GM18907 (cell line): ENCODE data around the gene ZAP70.

Source experiments
- ATAC-seq: cut with Tn5 transposase; IDR thresholded peaks from one replicate; pipeline ENCODE4 v1.9.1; 2021; ENCODE audit warnings: mild to moderate bottlenecking, moderate library complexity; ENCODE audit not compliant: unreplicated experiment

Gene ZAP70

DNA sequence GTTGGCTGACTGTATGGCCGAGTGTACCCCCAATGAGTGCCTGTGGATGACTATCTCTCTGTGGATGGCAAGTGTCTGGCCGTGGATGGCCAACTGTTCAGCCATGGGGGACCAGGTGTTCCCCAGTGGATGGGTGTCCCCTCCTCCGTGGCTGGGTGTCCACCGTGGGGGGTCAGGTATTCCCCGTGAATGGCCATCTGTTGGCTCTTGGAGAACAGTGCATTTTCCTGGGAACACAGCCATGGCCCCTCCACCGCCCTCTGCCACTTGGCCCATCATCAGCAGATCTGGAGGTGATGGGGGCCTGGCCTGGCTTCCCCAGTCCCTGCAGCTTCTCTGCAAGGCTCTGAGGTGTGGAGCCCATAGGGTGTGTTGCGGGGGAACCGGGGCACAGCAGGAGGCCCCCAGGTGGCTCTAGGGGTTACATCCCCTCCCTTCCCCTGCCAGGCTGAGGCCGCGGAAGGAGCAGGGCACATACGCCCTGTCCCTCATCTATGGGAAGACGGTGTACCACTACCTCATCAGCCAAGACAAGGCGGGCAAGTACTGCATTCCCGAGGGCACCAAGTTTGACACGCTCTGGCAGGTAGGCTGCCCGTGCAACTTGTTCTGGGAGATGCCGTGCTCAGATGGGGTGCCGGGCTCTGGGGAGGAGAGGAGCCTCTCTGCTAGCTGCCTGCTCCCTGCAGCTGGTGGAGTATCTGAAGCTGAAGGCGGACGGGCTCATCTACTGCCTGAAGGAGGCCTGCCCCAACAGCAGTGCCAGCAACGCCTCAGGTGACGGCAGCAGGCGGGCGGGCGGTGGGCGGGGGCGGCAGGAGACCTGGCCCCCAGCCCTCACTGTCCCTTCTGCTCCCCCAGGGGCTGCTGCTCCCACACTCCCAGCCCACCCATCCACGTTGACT, 19.3 kb downstream of the ZAP70 start:
- ATAC-seq, result no peak

DNA sequence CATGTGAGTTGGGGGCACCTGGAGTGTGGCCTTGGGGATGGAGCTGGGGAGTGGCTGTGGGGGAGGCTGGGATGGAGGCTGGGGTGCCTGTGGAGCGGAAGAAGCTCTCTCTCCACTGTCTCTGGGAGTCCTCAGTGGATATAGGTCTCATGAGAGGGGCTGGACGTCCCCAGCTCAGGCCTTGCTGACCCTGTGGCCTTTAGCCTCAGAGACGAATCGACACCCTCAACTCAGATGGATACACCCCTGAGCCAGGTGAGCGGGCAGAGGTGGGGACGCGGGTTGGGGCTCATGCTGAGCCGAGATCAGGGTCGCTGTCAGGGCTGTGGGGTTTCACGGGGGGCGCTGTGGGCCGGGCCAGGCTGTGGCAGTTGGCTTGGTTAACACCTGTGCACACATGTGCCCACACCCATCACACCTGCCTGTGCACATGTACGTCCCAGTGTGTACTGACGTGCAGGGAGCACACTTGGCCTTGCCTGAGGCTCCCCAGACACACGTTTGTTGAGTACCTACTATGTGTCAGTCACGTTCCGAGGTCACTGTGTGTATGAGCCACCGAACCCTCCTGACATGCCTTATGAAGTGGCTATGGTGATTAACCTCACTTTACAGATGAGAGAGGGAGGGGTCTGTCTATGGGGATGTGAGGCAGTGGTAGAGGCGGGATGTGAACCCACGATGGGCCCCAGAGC, 20.1 kb downstream of the ZAP70 start:
- no peak for ATAC-seq

DNA sequence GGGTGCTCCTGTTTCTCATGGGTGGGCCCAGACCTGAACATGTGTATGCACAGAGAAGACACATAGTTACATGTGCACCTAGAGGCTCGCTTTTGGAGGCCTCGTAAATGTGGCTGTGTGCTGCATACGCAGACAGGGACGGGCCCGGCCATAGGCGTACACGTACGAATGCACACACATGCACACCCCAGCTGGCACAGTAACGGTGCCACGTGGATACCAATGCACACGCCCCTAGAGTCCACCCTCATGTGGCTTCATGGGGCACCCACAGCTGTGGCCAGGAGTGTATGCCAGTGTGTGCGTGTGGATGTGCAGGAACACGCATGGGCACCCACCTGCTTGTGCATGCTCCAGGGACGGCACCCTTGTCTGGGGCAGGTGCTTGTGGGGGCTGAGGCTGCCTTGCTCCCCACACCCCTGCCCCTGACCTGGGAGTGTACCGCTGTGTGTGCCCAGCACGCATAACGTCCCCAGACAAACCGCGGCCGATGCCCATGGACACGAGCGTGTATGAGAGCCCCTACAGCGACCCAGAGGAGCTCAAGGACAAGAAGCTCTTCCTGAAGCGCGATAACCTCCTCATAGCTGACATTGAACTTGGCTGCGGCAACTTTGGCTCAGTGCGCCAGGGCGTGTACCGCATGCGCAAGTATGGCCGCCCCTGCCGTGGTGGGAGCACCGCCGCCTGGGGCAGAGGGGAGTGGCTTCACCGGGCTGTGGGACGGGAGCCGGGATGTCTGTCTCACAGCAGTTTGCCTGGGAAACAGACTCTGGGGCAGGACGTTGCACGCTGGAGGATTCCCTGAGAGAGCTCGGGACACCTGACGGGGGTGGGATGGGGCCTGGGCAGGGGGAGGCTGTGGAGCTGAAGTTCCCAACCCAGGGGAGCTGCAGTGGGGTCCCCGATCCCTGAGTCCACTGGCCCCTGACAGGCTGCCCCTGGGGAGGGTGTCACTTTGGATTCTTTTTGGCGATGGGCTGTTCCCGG, 21.0 kb downstream of the ZAP70 start:
- no peak for ATAC-seq

DNA sequence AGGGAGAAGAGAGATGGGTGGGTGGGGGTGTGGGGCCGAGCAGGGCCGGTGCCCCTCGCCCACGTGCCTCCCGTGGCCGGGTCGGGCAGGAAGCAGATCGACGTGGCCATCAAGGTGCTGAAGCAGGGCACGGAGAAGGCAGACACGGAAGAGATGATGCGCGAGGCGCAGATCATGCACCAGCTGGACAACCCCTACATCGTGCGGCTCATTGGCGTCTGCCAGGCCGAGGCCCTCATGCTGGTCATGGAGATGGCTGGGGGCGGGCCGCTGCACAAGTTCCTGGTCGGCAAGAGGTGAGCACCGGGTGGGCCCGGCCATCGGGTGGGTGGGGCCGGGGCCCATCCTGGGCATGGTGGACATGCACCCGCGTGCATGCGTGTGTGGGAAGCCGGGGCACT, 21.8 kb downstream of the ZAP70 start:
- no peak for ATAC-seq

DNA sequence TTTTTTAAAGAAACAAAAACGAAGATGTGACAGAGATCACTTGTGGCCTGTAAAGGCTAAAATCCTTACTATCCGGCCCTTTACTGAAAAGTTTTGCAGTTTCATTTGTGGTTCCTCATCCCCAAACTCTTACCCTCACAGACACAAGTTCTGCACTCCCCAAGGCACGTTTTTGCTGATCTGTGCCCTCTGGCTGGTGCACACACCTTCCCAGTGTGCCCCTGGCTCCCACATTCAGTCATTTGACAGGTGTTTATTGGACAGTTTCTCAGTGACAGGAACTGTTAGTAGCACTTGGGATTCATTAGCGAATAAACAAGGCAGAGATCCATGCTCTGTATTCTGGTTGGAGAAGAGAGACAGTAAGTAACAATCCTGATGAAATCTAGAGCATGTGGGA, 22.8 kb downstream of the ZAP70 start:
- no peak for ATAC-seq

DNA sequence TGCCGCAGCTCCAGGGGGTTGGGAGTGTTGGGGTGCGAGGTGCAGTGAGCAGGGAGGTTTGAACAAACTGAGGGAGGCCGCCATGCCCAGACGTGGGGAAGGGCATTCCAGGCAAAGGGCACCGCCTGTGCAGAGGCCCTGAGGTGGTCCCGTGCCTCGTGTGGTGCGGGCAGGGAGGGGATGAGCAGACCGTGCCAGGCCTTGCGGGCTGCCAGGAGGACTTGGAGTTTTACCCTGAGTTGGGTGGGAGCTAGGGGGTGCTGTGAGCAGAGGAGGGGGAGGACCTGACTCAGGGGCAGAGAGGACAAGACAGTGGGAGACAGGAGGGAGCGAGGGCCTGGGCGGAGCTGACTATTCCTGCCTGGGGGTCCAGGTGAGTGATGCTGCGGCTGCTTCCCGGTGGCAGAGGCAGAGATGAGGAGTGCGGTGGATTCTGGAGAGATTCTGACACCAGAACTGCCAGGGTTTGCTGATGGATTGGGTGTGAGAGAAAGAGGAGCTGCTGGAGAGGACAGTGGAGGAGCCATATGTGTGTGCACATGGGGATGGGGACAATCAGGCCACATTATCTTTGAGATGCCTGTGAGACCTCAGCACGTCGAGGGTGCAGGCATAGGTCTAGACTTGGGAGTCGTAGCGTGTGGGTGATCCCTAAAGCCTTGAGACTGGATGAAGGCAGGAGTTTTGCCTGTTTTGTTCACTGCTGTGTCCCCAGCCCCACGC, 23.4 kb downstream of the ZAP70 start:
- ATAC-seq, result no peak

DNA sequence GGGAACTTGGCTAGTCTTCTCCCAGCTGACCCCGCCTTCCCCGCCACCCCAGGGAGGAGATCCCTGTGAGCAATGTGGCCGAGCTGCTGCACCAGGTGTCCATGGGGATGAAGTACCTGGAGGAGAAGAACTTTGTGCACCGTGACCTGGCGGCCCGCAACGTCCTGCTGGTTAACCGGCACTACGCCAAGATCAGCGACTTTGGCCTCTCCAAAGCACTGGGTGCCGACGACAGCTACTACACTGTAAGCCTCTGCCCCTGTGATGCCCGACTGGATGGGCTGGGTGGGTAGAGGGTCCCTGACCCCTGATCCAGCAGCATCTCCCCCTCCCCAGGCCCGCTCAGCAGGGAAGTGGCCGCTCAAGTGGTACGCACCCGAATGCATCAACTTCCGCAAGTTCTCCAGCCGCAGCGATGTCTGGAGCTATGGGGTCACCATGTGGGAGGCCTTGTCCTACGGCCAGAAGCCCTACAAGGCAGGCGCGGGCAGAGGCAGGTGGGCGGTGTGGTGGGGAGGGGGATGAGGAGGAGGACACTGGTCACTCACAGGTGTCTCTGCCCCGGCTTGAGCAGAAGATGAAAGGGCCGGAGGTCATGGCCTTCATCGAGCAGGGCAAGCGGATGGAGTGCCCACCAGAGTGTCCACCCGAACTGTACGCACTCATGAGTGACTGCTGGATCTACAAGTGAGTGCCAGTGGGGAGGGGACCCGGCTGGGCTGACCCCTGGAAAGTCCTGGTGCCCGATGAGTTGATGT, 24.2 kb downstream of the ZAP70 start:
- ATAC-seq, result no peak

DNA sequence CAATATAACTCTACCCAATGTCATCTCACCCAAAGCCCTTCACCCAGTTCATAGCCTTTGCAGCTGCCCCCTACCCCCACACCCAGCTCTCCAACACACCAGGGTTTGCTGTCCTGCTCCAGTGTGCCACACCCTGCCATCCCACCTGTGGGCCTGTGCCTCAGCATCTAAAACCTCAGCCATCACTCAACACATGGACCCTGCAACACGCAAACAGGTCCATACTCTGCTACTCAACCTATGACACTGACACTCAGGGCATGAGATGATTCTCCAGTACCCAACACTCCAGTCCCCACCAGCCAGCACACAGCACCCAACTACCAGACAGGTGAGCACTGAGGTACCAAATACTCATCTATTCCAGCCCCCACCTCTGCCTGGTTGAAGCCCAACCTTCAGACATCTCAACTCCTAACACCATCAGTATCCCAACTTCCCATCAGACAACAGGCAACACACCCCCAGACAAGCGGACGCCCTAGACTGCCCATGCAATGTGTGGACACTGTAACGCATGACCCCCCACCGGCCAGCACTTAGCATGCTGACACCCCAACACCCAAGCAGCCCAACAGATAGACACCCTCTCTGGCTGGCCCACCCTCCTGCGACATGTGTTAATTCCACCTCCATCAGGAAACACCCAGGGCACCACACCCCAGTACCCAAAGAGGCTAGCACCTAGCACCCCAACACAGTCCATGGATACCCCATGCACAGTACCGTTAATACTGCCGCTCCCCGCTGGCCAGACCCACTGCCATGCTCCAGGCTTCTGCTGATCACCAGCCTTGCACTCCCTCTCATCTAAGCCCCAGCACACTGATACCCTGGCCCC, 25.0 kb downstream of the ZAP70 start:
- ATAC-seq, result no peak

DNA sequence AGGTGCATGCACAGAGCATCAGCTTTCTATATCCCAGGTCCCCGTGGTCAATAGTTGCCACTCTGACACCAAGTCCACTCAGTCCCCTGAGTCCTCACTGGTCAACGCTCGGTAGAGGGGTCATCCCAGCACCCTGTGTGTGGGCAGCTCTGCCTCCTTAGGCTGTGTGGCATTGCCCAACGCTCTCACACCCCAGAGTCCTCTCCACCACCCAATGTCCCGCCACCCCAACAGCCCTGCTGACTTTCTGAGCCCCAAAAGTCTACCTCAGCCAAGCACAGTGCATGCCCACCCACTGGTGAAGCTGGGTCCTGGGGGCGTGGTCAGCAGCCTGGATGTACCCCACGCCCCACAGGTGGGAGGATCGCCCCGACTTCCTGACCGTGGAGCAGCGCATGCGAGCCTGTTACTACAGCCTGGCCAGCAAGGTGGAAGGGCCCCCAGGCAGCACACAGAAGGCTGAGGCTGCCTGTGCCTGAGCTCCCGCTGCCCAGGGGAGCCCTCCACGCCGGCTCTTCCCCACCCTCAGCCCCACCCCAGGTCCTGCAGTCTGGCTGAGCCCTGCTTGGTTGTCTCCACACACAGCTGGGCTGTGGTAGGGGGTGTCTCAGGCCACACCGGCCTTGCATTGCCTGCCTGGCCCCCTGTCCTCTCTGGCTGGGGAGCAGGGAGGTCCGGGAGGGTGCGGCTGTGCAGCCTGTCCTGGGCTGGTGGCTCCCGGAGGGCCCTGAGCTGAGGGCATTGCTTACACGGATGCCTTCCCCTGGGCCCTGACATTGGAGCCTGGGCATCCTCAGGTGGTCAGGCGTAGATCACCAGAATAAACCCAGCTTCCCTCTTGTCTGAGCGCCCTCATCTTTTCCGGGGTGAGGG, 25.9 kb downstream of the ZAP70 start:
- ATAC-seq, result no peak

DNA sequence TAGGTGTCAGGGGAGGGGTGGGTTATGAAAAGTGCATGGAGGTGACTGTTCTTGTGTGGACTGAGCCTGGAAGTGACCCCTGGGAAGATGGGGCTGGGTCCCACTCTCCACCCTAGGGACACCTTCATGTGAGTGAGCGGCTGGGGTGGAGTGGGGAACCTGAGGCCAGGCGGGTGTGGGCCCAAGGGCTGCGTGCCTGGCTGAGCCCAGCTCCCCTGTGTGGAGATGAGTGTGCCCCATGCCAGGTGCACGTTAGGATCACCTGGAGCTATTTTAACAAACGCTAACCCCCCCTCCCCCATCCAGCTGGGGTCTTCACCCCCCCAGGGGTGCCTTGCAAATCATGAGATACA, 26.5 kb downstream of the ZAP70 start:
- ATAC-seq, result no peak

DNA sequence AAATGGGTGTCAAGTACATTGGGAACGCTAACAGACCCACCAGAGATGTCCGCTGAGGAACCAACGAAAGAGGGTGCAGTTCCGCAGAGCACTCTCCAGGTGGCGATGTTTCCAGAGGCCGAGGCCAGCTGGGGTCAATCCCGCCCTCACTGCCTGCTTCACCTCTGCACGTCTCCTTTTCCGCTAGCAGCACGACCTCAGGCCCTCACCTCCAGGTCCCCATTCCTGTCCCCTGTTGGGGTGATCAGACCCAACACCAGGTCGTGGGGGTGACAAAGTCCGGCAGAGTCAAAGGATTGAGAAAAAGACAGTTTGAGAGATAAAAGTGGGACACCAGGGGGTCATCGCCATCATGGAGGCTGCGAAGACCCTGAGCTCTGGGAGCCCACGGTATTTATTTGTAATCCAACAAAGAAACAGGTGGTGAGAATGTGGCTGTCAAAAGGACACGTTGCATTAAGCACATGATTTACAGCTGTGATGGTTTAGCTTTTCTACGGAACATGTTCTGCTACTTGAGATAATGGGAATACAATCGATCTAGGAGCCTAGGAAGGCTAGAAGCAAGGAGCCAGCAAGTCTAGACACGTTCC, 27.3 kb downstream of the ZAP70 start:
- ATAC-seq, result no peak

DNA sequence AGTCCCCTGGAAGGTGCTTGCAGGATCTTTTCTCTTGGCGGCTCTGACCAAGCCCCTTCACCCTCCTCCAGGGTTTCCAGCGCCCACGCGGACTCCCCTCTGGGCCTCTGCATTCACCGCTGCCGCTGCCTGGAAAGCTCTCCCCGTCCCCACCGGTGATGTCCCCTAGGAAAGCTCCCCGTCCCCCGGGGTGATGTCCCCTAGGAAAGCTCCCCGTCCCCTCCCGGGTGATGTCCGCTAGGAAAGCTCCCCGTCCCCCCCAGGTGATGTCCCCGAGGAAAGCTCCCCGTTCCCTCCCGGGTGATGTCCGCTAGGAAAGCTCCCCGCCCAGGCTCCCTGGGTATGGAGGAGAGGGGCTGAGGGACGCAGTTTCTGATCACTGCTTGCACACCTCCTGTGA, 27.9 kb downstream of the ZAP70 start:
- ATAC-seq, result no peak

DNA sequence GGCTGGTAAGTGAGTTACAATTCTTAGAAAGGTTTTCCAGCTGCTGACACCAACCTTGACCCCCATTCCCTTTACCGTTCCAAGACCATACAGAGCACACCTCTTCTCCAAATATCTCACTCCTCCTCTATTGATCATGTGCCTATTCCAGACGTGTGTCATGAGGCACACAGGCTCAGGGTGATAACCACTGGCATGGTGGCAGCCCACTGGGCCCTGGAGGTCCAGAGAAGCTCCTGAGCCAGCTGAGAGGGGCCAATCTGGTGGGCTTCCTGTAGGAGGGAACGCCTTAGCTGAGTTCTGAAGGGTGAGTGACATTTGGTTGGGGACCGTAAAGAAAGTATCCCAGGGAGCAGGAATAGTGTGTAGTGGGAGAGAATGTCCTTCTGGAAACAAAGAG, 28.3 kb downstream of the ZAP70 start:
- no peak for ATAC-seq

DNA sequence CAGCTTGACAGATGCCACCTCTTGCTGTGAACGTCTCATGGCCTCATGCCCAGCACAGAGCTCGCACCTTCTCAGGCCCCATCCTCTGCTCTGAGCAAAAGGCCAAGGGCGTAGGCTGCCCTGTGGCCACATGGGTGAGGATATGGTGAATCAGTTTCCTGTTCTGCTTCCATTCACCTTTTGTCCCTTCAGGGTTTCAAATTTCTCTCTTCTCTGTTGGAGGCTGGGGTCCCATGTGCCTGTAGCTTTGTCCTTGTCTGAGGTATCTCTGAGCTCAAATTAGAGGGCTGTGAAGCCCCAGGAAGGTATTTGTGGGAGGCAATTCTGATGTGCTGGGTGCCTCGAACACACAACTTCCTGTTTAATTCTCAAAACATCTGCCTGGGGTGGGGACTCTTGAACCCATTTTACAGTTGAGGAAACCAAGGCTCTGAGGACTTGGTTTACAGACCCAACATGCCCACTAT, 29.0 kb downstream of the ZAP70 start:
- no peak for ATAC-seq

DNA sequence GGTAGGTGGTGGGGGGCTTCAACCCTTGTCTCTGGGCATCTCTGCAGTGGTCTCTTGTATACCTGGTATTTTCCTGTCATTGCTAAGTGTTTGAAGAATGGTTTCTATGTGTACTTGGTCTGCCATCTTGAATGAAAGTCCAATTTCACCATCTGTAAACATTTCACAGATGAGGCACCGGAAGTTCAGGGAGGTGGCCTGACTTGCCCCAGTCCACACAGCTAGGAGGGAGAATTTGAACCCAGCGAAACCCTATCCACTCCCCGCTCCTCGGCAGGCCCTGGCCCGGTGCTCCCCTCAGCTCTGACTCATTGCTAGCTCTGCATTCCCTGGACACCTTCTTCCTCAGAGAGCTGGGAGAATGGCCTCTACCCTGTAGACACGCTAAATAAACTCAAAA, 30.5 kb downstream of the ZAP70 start:
- no peak for ATAC-seq

DNA sequence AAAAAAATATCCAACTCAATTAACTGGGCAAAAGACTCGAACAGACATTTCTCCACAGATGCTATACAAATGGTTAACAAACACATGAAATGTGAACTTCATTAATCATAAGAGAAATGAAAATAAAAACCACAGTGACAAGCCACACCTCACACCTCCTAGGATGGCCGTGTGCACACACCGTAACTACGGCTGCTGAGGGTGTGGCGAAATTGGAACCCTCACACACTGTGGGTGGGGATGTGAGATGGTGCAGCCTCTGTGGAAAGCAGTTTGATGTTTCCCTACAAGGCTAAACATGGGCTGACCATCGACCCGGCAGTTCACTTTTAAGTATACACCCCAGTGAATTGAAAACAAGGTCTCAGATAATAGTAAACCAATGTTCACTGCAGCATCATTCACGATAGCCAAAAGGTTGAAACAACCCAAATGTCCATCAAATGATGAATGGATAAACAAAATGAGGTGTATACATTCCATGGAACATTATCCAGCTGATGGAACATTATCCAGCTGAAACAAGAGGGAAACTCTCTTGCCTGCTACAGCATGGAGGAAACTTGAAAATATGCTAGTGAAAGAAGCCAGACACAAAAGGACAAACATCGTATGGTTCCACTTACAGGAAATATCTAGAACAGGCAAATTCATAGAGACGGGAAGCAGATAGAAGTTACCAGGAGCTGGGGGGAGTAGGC, 32.2 kb downstream of the ZAP70 start:
- ATAC-seq, result no peak

DNA sequence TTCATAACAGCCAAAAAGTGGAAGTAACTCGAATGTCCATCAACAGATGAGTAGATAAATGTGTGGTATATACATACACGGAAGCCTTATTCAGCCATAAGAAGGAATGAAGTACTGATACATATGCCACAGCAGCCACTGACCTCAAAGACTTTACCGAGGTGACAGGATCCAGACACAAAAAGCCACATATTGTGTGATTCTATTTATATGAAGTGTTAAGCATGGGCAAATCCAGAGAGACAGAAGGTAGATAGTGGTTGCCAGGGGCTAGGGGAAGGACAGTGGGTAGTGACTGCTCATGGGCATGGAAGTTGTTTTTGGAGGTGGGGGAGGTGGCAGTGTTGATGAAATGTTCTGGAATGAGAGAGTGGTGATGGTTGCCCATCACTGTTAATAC, 33.9 kb downstream of the ZAP70 start:
- ATAC-seq, result no peak
